H1 (cell line): ENCODE results near the gene CAMTA1. TPM values are rescaled to one million over a fixed set of nuclear protein-coding genes. Genes with fewer than 3 reads are reported as not detected.
A peak's percentile ranks its signal among the peaks of the same experiment; 100 is the strongest.

Source experiments
- CTCF ChIA-PET: fragments of 300-600 bp; sonication (Branson Sonifier 250); formaldehyde crosslinking; loops from one replicate; lab custom pipeline; 2021; ENCODE audit not compliant: partially characterized antibody; lab: Charles Lee
- POLR2A ChIA-PET: fragments of 300-600 bp; sonication (Branson Sonifier 250); formaldehyde crosslinking; loops from one replicate; lab custom pipeline; 2021; ENCODE audit warnings: inconsistent platforms; ENCODE audit not compliant: partially characterized antibody; lab: Charles Lee
- DNase-seq, 2 experiments: peaks; one replicate each; pipeline versions ENCODE4 v3.0.0 to v3.0.0-alpha.2; 2010 to 2022; ENCODE audit warnings: low spot score in 2 of 2, low read depth in 1 of 2, mixed read lengths in 1 of 2
- FAIRE-seq: peaks from 2 replicates; lab custom pipeline; 2011; peaks lifted over from hg19 to GRCh38; lab: Jason Lieb, UNC
- H2AFZ ChIP-seq: 2 replicates; pipeline ENCODE4 v1.8.1; 2012; ENCODE audit warnings: low read length, inconsistent platforms
- H2AK5ac ChIP-seq: 2 replicates; pipeline ENCODE4 v1.6.1; 2013; ENCODE audit warnings: low read depth, low read length
- H2BK120ac ChIP-seq: replicated peaks from 2 replicates; pipeline ENCODE3; 2013; ENCODE audit warnings: low read depth, low read length, inconsistent platforms
- H2BK12ac ChIP-seq: 2 replicates; pipeline ENCODE4 v1.6.1; 2013; ENCODE audit warnings: low read depth, low read length
- H2BK15ac ChIP-seq: 2 replicates; pipeline ENCODE4 v1.6.1; 2013; ENCODE audit warnings: low read length
- H2BK20ac ChIP-seq: 2 replicates; pipeline ENCODE4 v1.6.1; 2013; ENCODE audit warnings: low read length
- H2BK5ac ChIP-seq: 2 replicates; pipeline ENCODE4 v1.6.1; 2013; ENCODE audit warnings: low read depth, low read length
- H3K14ac ChIP-seq: 2 replicates; pipeline ENCODE4 v1.6.1; 2013; ENCODE audit warnings: inconsistent platforms; ENCODE audit not compliant: insufficient read length
- H3K18ac ChIP-seq: 2 replicates; pipeline ENCODE4 v1.6.1; 2013; ENCODE audit warnings: low read length; ENCODE audit errors: extremely low read depth
- H3K23ac ChIP-seq: 2 replicates; pipeline ENCODE4 v1.6.1; 2013; ENCODE audit warnings: inconsistent platforms; ENCODE audit not compliant: insufficient read length
- H3K23me2 ChIP-seq: 2 replicates; pipeline ENCODE4 v1.6.1; 2013; ENCODE audit warnings: low read depth, low read length
- H3K27ac ChIP-seq: 2 replicates; pipeline ENCODE4 v1.6.1; 2011; ENCODE audit warnings: low read depth, low read length, inconsistent platforms
- H3K27me3 ChIP-seq, 4 experiments: replicated peaks in 1 of 4; 1 replicate in 1 of 4; 2 replicates in 3 of 4; pipeline versions ENCODE4 v1.6.1 to v1.8.1; 2011 to 2013; ENCODE audit warnings: low read length in 3 of 4, mild to moderate bottlenecking in 3 of 4, inconsistent platforms in 2 of 4, mixed read lengths in 2 of 4, moderate library complexity in 1 of 4; ENCODE audit not compliant: control insufficient read depth in 3 of 4, insufficient read depth in 3 of 4; ENCODE audit errors: extremely low read depth in 1 of 4
- H3K36me3 ChIP-seq, 4 experiments: 2 replicates each; pipeline versions ENCODE4 v1.6.1 to v1.8.1; 2011 to 2013; ENCODE audit warnings: mild to moderate bottlenecking in 4 of 4, low read length in 3 of 4, moderate library complexity in 2 of 4, control low read depth in 1 of 4, inconsistent platforms in 1 of 4; ENCODE audit not compliant: insufficient read depth in 4 of 4, control insufficient read depth in 2 of 4
- H3K4ac ChIP-seq: replicated peaks from 2 replicates; pipeline ENCODE3; 2013; ENCODE audit warnings: low read length, low read depth, mixed read lengths, inconsistent platforms; ENCODE audit not compliant: insufficient read length
- H3K4me1 ChIP-seq, 4 experiments: replicated peaks in 1 of 4; 1 replicate in 1 of 4; 2 replicates in 3 of 4; pipeline versions ENCODE4 v1.6.1 to v1.8.1; 2011 to 2013; ENCODE audit warnings: low read length in 3 of 4, inconsistent platforms in 2 of 4, mixed read lengths in 1 of 4; ENCODE audit not compliant: insufficient read depth in 4 of 4, control insufficient read depth in 3 of 4
- H3K4me2 ChIP-seq, 2 experiments: 2 replicates each; pipeline versions ENCODE4 v1.6.1 to v1.8.1; 2011 to 2013; ENCODE audit warnings: low read depth in 2 of 2, low read length in 2 of 2, control low read depth in 1 of 2, inconsistent platforms in 1 of 2, mild to moderate bottlenecking in 1 of 2; ENCODE audit not compliant: insufficient read depth in 1 of 2
- H3K4me3 ChIP-seq, 4 experiments: fragments of 200-600, 300-600 bp in 1 of 4; sonication (generic), shearing (Covaris generic), sonication (Bioruptor Twin) in 1 of 4; 2 replicates each; pipeline versions ENCODE4 v1.5.1 to v1.8.1; 2011 to 2016; ENCODE audit warnings: low read length in 4 of 4, low read depth in 3 of 4, control low read depth in 2 of 4, inconsistent platforms in 2 of 4, mild to moderate bottlenecking in 2 of 4, mixed read lengths in 1 of 4, moderate library complexity in 1 of 4; ENCODE audit not compliant: insufficient read depth in 2 of 4; ENCODE audit errors: extremely low read depth in 1 of 4
- H3K56ac ChIP-seq: replicated peaks from 2 replicates; pipeline ENCODE3; 2013; ENCODE audit warnings: low read depth, mild to moderate bottlenecking, mixed read lengths, low read length, inconsistent platforms; ENCODE audit not compliant: insufficient read length
- H3K79me1 ChIP-seq: 2 replicates; pipeline ENCODE4 v1.6.1; 2013; ENCODE audit warnings: low read depth, low read length, control low read depth
- H3K79me2 ChIP-seq, 2 experiments: 2 replicates each; pipeline versions ENCODE4 v1.6.1 to v1.8.1; 2012 to 2013; ENCODE audit warnings: low read length in 2 of 2, mild to moderate bottlenecking in 2 of 2, inconsistent platforms in 1 of 2; ENCODE audit not compliant: insufficient read depth in 2 of 2, control insufficient read depth in 1 of 2
- H3K9ac ChIP-seq, 4 experiments: replicated peaks in 1 of 4; 1 replicate in 1 of 4; 2 replicates in 3 of 4; pipeline versions ENCODE4 v1.6.1 to v1.8.1; 2011 to 2013; ENCODE audit warnings: low read depth in 3 of 4, low read length in 3 of 4, control low read depth in 2 of 4, mild to moderate bottlenecking in 2 of 4, moderate library complexity in 2 of 4, inconsistent platforms in 1 of 4; ENCODE audit errors: extremely low read depth in 1 of 4
- H3K9me3 ChIP-seq, 2 experiments: 2 replicates each; pipeline versions ENCODE4 v1.6.1 to v1.8.1; 2012 to 2013; ENCODE audit warnings: mild to moderate bottlenecking in 2 of 2, moderate library complexity in 2 of 2, control low read depth in 1 of 2, inconsistent platforms in 1 of 2, low read depth in 1 of 2, low read length in 1 of 2, mixed read lengths in 1 of 2; ENCODE audit not compliant: insufficient read depth in 2 of 2
- H4K20me1 ChIP-seq, 2 experiments: replicated peaks in 1 of 2; 2 replicates each; pipeline versions ENCODE3 to v1.8.1; 2011 to 2013; ENCODE audit warnings: inconsistent platforms in 2 of 2, low read length in 2 of 2, mild to moderate bottlenecking in 1 of 2; ENCODE audit not compliant: insufficient read depth in 2 of 2, control insufficient read depth in 1 of 2
- H4K5ac ChIP-seq: 2 replicates; pipeline ENCODE4 v1.6.1; 2013; ENCODE audit warnings: low read length, low read depth, mixed read lengths, inconsistent platforms; ENCODE audit not compliant: insufficient read length
- H4K8ac ChIP-seq: 2 replicates; pipeline ENCODE4 v1.8.0; 2013; ENCODE audit warnings: mild to moderate bottlenecking, moderate library complexity, low read length, inconsistent platforms; ENCODE audit not compliant: insufficient read depth; ENCODE audit errors: extremely low read depth
- H4K91ac ChIP-seq: replicated peaks from 2 replicates; pipeline ENCODE3; 2013; ENCODE audit warnings: low read length, mixed read lengths, inconsistent platforms; ENCODE audit not compliant: insufficient read length
- ATF3 ChIP-seq: IDR thresholded peaks from 2 replicates; pipeline ENCODE4 v1.6.1; 2011; ENCODE audit warnings: low read depth, mild to moderate bottlenecking, low read length; ENCODE audit not compliant: insufficient read depth
- EP300 ChIP-seq, 2 experiments: IDR thresholded peaks; 1 replicate in 1 of 2; 2 replicates in 1 of 2; pipeline ENCODE4 v1.6.1; 2011 to 2012; ENCODE audit warnings: low read depth in 2 of 2, low read length in 2 of 2, mild to moderate bottlenecking in 2 of 2, borderline replicate concordance in 1 of 2, inconsistent platforms in 1 of 2, moderate library complexity in 1 of 2
- JUND ChIP-seq: IDR thresholded peaks from 2 replicates; pipeline ENCODE4 v1.6.1; 2011; ENCODE audit warnings: mild to moderate bottlenecking, improper control_type of control experiment, low read length
- KDM1A ChIP-seq: fragments of 200-600, 300-600 bp; sonication (generic); IDR thresholded peaks from 2 replicates; pipeline ENCODE4 v1.7.1; 2016; ENCODE audit warnings: mild to moderate bottlenecking, low read length, borderline replicate concordance
- RAD21 ChIP-seq, 2 experiments: IDR thresholded peaks in 1 of 2; conservative IDR thresholded peaks in 1 of 2; 2 replicates each; pipeline ENCODE4 v1.6.1; 2011; ENCODE audit warnings: low read depth in 2 of 2, low read length in 2 of 2, improper control_type of control experiment in 1 of 2, inconsistent platforms in 1 of 2, mild to moderate bottlenecking in 1 of 2, moderate library complexity in 1 of 2
- RXRA ChIP-seq: IDR thresholded peaks from 2 replicates; pipeline ENCODE4 v1.6.1; 2011; ENCODE audit warnings: low read depth, mild to moderate bottlenecking, low read length, moderate library complexity; ENCODE audit not compliant: insufficient read depth
- SIRT6 ChIP-seq: IDR thresholded peaks from one replicate; pipeline ENCODE4 v1.7.1; 2012; ENCODE audit warnings: low read length, inconsistent platforms
- SRF ChIP-seq: IDR thresholded peaks from 2 replicates; pipeline ENCODE4 v1.6.1; 2011; ENCODE audit warnings: mild to moderate bottlenecking, low read depth, low read length, moderate library complexity
- YY1 ChIP-seq: IDR thresholded peaks from 2 replicates; pipeline ENCODE4 v1.6.1; 2011; ENCODE audit warnings: low read depth, mild to moderate bottlenecking, low read length
- WGBS, 2 experiments: shearing (Covaris generic) in 1 of 2; methylation state at CpG; one replicate each; pipeline versions ENCODE4 v1.1.6 to v1.1.7; 2013 to 2015; ENCODE audit warnings: low lambda C conversion rate in 2 of 2, mixed read lengths in 2 of 2, inconsistent platforms in 1 of 2, low coverage in 1 of 2, missing lambda C conversion rate in 1 of 2; ENCODE audit not compliant: insufficient replicate concordance in 2 of 2, insufficient coverage in 1 of 2, insufficient read length in 1 of 2; ENCODE audit errors: extremely low coverage in 1 of 2, missing lambda C conversion rate in 1 of 2; 5-methylcytosine and 5-hydroxymethylcytosine counted together
- polyA plus RNA-seq, 7 experiments: library from polyadenylated mRNA; depleted of rRNA in 3 of 7; stranded (reverse) in 5 of 7; unstranded in 2 of 7; fragments of >200 nt in 5 of 7; fragments of 200-250 nt in 2 of 7; gene quantifications; 1 replicate in 5 of 7; 2 replicates in 1 of 7; 4 replicates in 1 of 7; pipeline versions ENCODE4 v1.2.1 to v1.2.3, GENCODE V29; 2011 to 2013; ENCODE audit warnings: missing spikeins in 2 of 7, mixed read lengths in 2 of 7
- total RNA-seq: library from RNA; stranded (reverse); fragmentation: NEBNext Ultra II Directional; extraction: Animal tissue kit (Norgen Biotek cat#: 25700); gene quantifications from 2 replicates; pipeline ENCODE4 v1.2.1, GENCODE V29; 2021
- TF ChIP-seq, protein P1 (sequence below), 3 experiments: IDR thresholded peaks; 1 replicate in 2 of 3; 2 replicates in 1 of 3; pipeline versions ENCODE4 v1.5.1 to v1.6.1; 2011; ENCODE audit warnings: low read length in 3 of 3, mild to moderate bottlenecking in 3 of 3, inconsistent platforms in 2 of 3, low read depth in 1 of 3, moderate library complexity in 1 of 3; ENCODE audit not compliant: insufficient read depth in 1 of 3; ENCODE audit errors: control extremely low read depth in 1 of 3

Gene CAMTA1
- total and polyA plus RNA-seq, 2 of the 8 experiments (the other 6 are each of a cell fraction or from before 2014, with no cell fraction given): 65.0 to 119 TPM

DNA sequence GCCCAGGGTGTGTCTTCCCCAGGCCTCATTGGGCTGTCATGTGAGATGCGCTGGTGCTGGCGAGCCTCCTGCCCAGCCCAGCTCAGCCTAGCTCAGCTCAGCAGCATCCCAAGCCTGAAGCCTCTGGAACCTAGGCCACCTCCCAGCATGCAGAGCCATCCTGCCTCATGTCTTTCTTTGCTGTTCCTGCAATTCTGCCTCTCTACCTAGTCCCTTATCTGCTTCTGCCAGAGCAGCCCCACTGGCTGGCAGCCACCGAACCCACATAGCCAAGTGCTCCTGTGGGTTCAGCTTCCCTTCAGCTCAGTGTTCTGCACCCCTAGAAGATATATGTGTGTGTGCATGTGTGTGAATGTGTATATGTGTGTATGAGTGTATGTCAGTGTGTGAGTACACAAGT lies 694.3 kb downstream of the CAMTA1 start:
- no peak overlapping the region; the same call in 1 of the 2 replicates for H2AK5ac ChIP-seq
- no peaks in the 10 kb centered on the region for H3K27me3 ChIP-seq
- no peak overlapping the region for H2BK20ac ChIP-seq
- H4K8ac ChIP-seq: no peak overlapping the region
- H3K23me2 ChIP-seq: peaks cover 6% of the 10 kb centered on the region; the same call in 1 of the 2 replicates
- no peak overlapping the region for H3K56ac ChIP-seq
- H3K18ac ChIP-seq: no peak overlapping the region
- H3K23ac ChIP-seq: no peak overlapping the region
- H3K4me2 ChIP-seq: no peak overlapping the region
- 0 out of 2 replicates have a peak overlapping the region, but pooled peaks have one; percentile 7 for H2BK5ac ChIP-seq
- POLR2A ChIA-PET: no interaction called here
- DNase-seq: no peak
- CTCF ChIA-PET: interaction anchor here (0.6 to 10.0 kb wide), 3 partner anchors 7 to 255 kb away, joined by 3 to 78 read pairs (median 8); no protein-coding TSS in a partner anchor
- no peak overlapping the region for H3K9ac ChIP-seq
- H3K14ac ChIP-seq: no peak overlapping the region
- no peak overlapping the region for H2BK12ac ChIP-seq
- no peak overlapping the region for H3K27ac ChIP-seq
- WGBS, 2 experiments: 87% methylated on average over 2 of the region's 3 CpGs; no CpG with 5 or more reads in 1 of the 2 experiments
- peaks cover 0 to 4% (median 0%) of the 10 kb centered on the region in 4 experiments; a peak in 3 of 7 replicates for H3K4me1 ChIP-seq
- no peak overlapping the region for H2BK120ac ChIP-seq
- no peak overlapping the region for H2AFZ ChIP-seq
- H3K79me1 ChIP-seq: no peaks in the 10 kb centered on the region
- H3K36me3 ChIP-seq: no peaks in the 10 kb centered on the region
- no peak for FAIRE-seq
- H3K4ac ChIP-seq: no peak overlapping the region
- H4K20me1 ChIP-seq: peaks cover 0 to 5% of the 10 kb centered on the region in 2 experiments
- no peak overlapping the region for H4K5ac ChIP-seq
- H4K91ac ChIP-seq: peak overlapping the region; percentile 13
- H3K4me3 ChIP-seq: no peak overlapping the region
- no peaks in the 10 kb centered on the region for H3K9me3 ChIP-seq
- H2BK15ac ChIP-seq: no peak overlapping the region; the same call in 1 of the 2 replicates
- no peaks in the 10 kb centered on the region for H3K79me2 ChIP-seq
- TF ChIP-seq KDM1A (no peak), YY1 (no peak), SRF (no peak), JUND (no peak), RAD21 (IDR thresholded peaks at IDR 0.05 in 1 of 2, conservative IDR thresholded peaks at IDR 0.05 in 1 of 2; ENCODE audit: low read depth in 2 of 2, low read length in 2 of 2) (no peak), EP300 (IDR thresholded peaks at IDR 0.05; ENCODE audit: borderline replicate concordance in 1 of 2, low read depth in 2 of 2, low read length in 2 of 2) (no peak), RXRA (no peak), SIRT6 (no peak), ATF3 (no peak)
- TF ChIP-seq, protein P1, sequence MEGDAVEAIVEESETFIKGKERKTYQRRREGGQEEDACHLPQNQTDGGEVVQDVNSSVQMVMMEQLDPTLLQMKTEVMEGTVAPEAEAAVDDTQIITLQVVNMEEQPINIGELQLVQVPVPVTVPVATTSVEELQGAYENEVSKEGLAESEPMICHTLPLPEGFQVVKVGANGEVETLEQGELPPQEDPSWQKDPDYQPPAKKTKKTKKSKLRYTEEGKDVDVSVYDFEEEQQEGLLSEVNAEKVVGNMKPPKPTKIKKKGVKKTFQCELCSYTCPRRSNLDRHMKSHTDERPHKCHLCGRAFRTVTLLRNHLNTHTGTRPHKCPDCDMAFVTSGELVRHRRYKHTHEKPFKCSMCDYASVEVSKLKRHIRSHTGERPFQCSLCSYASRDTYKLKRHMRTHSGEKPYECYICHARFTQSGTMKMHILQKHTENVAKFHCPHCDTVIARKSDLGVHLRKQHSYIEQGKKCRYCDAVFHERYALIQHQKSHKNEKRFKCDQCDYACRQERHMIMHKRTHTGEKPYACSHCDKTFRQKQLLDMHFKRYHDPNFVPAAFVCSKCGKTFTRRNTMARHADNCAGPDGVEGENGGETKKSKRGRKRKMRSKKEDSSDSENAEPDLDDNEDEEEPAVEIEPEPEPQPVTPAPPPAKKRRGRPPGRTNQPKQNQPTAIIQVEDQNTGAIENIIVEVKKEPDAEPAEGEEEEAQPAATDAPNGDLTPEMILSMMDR (IDR thresholded peaks at IDR 0.05; ENCODE audit: control extremely low read depth in 1 of 3, insufficient read depth in 1 of 3, low read depth in 1 of 3, low read length in 3 of 3): no peak
